HG03066 (cell line): ENCODE data around the gene ICE2.

Source experiments
- ATAC-seq: cut with Tn5 transposase; IDR thresholded peaks from one replicate; pipeline ENCODE4 v1.9.1; 2021; ENCODE audit warnings: low read depth; ENCODE audit not compliant: unreplicated experiment

The ICE2 gene

GRCh38 chr15:60457985-60458384 is 21.0 kb downstream of the ICE2 start:
- no peak for ATAC-seq

DNA sequence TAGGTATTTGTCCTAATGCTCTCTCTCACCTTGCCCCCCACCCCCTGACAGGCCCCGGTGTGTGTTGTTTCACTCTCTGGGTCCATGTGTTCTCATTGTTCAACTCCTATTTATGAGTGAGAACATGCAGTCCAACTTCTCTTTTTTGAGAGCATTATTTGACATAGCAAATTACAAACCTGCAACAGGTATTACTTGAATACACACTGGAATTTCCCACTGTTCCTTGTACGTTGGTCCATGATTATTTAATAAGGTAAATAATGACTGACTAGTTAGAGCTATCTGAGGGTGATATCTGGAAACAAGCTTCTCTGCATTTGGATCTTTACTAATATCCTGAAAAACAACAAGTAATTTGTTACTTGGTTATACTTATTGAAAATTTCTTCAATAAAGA is 24.1 kb downstream of the ICE2 start:
- ATAC-seq, result no peak

- no peak for ATAC-seq
Measured at GRCh38 chr15:60448668-60449360, 30.1 kb downstream of the ICE2 start.

GRCh38 chr15:60444289-60444912 is 34.5 kb downstream of the ICE2 start:
- ATAC-seq, result no peak

- ATAC-seq, result no peak
Measured at GRCh38 chr15:60442763-60443162, 36.2 kb downstream of the ICE2 start.

GRCh38 chr15:60442031-60442650 is 36.8 kb downstream of the ICE2 start:
- no peak for ATAC-seq

DNA sequence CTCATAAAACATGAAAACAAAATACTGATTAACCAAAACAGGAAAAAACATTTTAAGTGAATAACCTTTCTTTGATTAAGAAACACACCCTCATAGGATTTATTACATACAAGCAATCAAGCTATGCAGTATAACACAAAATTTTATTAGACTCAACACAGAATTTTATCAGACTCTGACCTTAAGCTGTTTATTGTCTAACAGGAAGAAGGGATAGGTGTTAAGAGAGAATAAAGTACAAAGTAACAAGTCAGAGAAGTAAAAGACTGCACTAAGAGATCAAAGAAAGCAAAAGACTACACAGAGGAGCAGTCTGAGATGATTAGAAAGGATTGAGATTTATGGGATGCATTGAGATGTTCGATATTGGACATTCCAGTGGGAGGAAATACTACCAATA is 37.6 kb downstream of the ICE2 start:
- ATAC-seq, result no peak

DNA sequence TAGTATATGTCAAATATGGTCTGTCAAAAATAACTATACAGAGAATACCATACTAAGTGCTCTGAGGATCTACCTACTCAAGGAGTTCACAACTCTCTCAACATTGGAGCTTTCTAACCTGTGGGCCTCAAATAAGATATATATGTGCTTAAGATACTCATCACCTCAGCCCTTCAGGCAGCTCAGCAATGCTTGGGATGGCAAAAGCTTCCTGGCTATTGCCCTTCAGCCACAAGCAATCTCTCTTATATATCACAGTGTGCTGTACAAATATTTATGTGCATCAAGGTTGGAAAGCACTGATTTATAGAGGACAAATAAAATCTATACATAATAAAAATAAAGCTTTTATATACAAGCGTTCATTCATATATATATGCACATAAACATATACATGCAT is 40.3 kb downstream of the ICE2 start:
- no peak for ATAC-seq

DNA sequence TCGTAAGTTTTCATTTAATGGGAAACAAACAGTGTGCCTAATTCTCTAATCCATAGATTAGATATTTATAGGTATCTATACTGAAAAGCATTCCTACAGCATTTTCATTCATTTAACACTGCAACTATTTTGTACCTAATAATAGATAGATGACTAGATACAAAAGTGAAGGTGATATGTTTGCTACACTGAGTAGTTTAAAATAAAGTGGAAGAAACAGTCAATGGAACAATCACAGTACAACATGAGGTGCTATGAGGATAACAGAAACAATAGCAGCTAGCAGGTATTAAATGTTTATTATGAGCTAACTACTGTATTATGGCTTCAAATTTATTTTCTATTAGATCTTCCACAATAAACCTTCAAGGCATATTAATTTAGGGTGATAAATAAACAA is 50.0 kb downstream of the ICE2 start:
- no peak for ATAC-seq

GRCh38 chr15:60426870-60427508 is 52.0 kb downstream of the ICE2 start:
- ATAC-seq, result no peak

- ATAC-seq, result no peak
Measured at GRCh38 chr15:60425461-60425860, 53.5 kb downstream of the ICE2 start.

DNA sequence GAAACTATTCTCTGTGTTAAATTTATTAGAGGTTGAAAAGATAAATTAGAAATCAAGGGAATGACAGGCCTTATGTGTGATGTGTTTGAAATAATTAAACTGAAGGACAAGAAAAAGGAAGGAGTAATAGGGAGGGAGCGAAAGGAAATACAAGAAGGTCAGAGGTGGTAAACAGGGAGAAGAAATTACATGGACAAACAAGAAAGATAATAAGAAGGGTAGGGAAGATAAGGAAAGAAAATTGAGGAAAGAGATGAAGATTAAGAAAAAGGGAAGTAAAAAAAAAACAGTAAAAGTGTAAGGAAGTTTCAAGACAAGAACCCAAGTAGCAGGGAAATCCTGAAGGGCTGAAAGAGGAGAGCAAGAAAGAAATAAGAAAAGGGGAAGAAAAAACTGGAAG is 54.9 kb downstream of the ICE2 start:
- ATAC-seq, result no peak

DNA sequence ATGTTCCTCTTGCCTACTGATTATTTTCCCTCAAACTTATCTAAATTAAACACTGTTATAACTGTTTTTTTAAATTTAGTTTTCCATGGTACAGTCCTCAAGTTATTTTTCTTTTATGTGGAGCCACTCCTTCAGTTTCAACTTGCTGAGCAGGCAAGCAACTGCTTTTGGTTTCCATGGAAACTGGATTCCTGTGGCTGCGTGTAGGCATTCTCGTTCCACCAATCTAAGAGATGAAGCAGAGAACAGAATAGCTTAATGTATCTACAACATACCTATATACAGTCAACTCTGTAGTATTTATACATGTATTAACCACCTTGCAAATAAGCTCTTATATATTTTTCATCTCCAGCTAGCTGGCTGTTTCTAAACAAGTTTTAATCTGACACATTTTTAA is 55.4 kb downstream of the ICE2 start:
- no peak for ATAC-seq

DNA sequence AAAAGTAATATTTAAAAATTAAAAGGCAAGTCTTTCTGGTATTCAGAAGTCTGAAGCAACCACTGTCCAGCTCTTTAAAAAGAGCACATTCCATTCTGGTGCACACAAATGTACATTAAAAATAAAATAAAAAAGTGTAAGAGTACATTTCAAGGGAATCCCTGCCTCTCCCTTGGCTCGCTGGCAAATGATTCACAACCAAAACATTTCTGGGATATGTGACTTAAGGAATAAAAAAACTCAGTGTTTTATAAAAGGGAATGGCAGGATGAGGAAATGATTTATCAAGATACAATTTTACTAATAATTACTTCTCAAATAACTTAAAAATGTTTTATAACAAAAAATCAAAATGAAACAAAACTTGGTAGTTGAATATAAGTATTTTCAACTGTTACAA is 57.4 kb downstream of the ICE2 start:
- ATAC-seq, result no peak

DNA sequence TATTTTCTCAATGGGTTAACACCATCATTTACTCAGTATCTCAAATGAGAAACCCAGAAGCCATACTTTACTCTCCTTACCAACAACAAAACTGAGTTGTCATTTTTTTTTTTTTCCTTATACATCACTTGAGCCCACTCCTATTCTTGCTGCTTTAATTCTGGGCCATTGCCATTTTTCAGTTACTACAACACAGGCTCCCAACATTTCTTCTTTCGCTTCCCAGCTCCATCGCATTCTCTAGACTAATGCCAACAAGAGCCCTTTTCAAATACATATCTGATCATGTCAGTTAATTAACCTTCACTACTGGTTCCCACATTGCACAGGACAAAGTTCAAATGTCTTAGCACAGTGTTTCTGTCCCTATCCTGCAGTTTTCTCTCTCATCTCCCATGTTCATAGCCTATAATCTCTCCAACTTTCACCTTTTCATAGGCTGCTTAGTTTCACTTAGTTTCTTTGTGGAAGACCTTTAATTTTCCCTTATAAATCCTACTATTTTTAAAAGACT is 58.7 kb downstream of the ICE2 start:
- ATAC-seq, result no peak

- ATAC-seq, result no peak
Measured at GRCh38 chr15:60419753-60420152, 59.2 kb downstream of the ICE2 start.

DNA sequence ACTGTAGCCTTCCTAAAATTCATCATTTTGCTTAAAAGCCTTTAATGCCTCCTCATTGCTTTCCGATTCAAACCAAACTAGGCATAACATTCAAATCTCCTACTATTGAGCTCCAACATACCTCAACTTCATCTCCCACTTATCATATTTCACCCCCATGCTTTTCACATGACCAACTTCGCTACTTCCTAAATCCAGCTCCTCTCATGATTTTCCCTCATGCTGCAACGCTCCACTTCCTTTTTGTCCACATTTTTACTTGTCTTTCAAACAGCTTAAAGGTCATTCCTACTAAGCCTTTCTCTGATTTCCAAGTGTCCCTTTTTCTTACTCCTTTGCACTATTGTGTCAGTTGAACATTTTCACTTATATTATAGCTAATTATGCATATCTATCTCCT is 60.8 kb downstream of the ICE2 start:
- no peak for ATAC-seq

DNA sequence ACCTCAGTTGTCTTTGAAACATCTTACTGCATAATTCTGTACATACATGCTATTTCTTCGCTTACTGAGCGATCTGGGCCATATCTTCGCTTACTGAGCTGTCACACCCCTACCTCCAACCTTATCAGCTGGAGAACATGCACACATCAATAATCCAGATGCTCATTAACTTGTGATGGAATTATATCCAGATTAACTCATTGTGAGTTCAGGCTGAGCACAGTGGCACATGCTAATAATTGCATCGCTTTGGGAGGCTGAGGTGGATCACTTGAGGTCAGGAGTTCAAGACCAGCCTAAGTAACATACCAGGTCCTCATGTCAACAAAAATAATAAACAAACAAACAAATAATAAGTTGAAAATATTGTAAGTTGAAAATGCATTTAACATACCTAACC is 61.8 kb downstream of the ICE2 start:
- ATAC-seq, result no peak

DNA sequence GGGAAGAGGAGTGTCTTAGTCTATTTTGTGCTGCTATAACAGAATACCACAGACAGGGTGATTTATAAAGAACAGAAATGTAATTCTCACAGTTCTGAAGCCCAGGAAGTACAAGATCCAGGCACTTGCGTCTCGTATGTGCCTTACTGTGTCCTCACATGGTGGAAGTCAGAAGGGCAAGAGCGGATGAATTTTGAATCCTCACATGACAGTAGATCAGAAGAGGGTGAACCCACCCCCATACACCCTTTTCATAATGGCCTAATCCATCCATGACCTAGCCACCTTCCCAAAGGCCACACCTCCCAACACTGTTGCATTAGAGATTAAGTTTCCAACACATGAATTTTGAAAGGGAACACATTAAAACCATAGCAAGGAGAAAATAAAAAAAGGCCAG is 62.5 kb downstream of the ICE2 start:
- no peak for ATAC-seq

DNA sequence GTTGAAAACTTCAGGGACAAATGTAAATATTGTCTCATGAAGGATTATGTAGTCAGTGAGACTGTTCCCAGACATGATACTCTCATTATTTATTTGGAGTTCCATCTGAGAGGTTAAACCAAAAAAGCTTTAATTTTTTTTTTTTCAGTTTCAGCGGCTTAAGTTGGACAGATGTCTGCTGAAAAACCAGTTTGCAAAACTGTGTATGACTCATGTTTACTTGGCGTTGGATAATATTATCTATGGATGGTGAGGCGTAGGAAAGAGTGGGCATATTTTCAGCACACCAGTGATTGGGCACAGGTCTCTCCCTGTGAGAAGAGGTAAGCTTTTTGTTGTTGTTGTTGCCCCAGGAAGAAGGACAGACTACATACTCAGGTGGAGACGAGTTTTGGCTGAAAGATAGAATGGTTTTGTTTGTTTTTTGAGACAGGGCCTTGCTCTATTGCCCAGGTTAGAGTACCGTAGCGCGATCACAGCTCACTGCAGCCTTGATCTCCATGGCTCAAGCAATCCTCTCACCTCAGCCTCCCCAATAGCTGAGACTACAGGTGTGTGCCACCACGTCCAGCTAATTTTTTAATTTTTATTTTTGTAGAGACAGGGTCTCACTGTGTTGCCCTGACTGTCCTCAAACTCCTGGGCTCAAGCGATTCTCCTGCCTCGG is 64.8 kb downstream of the ICE2 start:
- no peak for ATAC-seq

GRCh38 chr15:60413231-60413824 is 65.6 kb downstream of the ICE2 start:
- ATAC-seq, result no peak
